Smooth muscle cell of the brain vasculature (primary cell): ENCODE measurements around the gene CRTC1.
"Not testable (repeated sequence)": the region's sequence is repeated elsewhere in the genome, so short reads cannot be mapped to it uniquely, and the experiment has no call there.

Source experiments
- DNase-seq: peaks from one replicate; pipeline ENCODE4 v3.0.0-alpha.2; 2012; ENCODE audit warnings: low read depth, low spot score

CRTC1 gene

DNA sequence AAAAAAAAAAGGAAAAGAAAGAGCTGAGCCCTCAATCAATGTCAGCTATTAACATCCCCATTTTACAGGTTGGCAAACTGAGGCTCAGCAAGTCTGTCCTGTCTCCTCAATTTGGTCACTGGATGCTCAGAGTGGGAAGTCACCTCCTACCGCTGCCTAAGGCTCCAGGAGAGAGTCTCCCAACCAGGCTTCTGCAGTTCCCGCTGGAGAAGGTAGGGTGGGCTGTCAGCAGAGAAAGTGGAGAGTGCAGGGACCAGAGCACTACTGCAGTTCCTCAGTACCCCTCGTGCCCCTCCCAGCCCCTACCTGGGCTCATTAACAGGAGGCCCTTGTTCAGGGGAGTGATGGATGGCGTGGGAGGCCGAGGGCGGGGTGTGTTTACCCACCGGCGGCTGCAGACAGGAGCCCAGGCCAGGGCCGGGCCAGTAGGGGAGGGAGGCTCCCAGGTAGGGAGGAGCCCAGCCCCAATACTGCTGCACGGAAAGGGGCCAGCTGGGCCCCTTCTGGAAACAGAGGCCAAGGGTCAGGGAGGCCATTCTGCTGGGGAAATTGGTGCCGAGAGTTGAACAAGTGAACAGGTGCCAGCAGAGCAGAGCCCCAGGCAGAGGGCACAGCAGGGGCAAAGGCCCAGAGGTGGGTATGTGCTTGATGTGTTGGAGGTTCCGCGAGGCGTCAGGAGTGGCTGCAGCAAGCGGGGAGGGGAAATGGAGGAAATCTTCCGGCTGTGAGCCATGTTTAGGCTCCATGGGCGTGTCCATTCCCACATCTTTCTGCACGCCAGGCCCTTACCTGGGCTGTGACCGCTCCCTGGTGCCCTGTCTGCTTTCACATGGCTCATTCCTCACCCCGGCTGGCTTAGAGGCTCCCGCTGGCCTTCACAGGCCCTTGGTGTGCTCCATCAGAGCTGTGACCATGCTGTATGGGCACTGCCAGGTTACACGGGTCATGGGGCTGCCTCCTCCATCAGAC lies 115.2 kb downstream of the CRTC1 start:
- DNase-seq, result no peak

DNA sequence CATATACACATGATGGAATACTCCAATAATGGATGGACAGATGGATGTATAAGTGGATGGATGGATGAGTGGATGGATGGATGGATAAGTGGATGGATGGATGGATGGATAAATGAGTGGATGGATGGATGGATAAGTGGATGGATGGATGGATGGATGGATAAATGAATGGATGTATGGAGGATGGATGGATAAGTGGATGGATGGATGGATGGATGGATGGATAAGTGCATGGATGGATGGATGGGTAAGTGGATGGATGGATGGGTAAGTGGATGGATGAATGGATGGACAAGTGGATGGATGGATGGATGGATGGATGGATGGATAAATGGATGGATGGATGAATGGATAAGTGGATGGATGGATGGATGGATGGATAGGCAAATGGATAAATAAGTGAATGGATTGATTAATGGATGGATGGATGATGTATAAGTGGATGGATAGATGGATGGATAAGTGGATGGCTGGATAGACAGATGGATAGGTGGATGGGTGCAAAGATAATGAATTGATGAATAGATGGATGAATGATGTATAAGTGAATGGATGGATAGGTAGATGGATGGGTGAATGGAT lies 116.0 kb downstream of the CRTC1 start:
- DNase-seq, result no peak

DNA sequence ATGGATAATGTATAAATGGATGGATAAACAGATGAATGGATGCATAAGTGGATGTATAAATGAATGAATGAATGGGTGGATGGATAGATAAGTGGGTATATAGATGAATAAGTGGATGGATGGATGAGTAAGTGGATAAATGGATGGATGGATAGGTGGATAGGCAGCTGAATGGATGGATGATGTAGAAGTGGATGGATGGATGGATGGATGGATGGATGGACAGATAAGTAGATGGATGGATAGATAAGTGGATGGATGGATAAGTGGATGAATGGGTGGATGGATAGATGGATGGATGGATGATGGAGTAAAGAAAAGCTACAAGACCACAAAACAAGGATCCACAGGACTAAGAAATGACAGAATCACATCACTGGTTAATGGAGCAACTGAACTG lies 116.6 kb downstream of the CRTC1 start:
- no peak for DNase-seq

DNA sequence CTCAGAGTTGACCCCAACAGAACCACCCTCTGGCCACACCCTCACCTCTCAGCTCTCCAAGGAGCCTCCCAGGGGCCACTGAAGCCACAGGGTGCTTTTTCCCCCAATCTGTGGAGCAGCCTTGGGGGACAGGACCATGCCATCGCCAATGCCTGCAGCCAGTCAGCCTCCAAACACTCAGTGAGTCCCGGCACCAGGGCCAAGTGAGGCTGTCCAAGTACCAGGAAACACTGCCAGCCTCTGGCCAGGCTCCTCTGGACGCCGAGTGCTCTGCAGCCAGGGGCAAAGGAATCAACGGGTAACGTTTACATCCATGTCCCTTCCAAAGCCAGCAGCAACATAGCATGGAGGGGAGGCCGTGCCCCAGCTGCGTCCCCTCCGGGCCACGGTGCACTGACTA lies 117.2 kb downstream of the CRTC1 start:
- DNase-seq, result no peak

DNA sequence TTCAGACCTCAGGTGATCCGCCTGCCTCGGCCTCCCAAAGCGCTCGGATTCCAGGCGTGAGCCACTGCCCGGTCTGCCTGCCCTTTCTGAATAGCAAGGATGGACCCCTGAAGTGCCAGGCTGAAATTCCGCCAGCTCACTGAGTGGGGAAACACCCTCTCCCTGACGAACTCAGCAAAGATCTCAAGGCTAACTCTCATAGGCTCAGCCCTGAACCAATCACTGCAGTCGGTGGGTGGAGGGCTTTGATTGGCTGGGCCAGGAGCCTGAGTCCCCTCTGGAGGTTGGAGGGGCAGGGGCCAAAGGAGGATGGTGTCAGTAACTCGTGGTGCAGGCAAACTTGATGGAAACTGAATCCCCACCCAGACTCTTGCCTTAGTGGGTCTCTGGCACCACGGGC lies 118.9 kb downstream of the CRTC1 start:
- DNase-seq, result no peak

DNA sequence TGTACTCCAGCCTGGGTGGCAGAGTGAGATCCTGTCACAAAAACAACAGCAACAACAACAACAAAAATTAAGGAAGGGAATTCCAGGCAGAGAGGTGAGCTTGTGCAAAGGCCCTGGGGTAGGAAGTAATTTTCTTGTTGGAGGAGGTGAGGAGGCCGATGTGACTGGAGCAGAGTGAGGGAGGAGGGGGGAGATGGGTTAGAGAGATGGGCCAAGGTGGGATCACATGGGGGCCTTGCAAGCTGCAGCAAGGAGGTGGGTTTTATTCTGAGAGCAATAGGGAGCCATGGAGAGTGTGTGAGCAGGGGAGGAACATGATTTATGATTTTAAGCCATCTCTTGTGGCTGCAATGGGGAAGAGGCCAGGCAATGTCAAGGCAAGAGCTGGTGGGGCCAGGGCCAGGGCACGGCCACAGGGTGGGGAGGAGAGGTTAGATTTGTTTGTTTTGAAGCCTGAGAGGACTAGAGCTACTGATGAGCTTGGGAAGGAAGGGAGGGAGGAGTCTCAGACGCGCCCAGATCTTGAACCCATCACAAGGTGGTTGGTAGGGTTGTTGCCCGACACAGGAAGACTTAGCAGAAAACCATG lies 120.2 kb downstream of the CRTC1 start:
- no peak for DNase-seq

DNA sequence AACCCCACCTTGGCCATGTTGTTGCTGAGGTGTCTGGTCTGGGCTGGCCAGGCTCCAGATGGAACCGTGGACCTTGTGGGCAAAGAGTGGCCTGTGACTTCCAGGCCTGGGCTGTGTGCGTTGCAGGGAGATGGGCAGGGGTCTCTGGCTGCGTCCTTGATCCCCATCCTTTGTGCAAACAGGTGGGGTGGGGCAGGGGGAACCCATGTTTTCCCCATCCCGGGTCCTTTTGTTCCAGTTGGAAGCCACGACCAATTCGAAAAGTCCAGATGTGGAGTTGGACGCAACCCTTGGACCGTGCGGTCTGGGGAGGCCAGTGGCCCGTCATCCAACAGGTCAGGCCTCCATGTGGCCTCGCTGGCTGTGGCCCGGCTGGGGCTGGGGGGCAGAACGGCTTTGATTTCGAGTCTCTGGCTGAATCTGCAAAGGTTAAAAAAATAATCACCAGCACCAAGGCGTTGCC lies 120.7 kb downstream of the CRTC1 start:
- no peak for DNase-seq

DNA sequence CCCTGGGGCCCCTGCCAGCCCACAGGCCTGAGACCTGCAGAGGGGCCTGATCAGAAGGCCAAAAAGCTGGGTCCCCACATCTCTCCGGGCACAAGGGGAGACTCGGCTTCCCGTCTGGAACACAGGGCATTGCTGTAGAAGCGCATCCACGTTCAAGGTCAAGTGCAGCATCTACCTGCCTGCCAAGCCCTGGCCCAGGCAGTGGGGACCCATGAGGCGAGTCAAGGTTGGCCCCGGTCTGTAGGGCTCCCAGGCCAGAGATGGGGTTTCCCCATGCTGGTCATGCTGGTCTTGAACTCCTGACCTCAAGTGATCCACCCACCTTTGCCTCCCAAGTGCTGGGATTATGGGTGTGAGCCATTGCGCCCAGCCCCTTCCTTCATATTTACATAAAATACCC lies 121.2 kb downstream of the CRTC1 start:
- no peak for DNase-seq

DNA sequence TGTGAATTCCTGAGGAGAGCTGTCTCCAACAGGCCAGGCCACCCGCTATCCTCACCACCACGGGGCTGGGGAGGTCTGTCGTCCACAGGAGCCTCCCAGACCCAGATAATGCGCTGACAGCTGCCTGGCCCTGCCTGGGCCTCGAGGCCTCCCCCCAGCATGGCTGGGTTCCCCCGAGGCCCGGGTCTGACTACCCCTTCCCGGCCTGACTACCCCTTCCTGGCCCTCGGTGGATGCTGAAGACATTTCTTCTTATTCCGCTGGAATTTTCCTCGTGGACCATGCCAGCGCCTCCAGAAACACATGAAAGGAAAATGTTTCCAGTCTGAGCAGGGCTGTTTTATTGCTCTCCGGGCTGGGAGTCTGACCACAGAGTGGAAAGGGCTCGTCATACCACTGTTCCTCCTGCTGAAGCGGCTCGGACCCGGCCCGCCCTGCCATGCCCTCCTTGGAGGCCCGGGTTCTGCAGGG lies 124.4 kb downstream of the CRTC1 start:
- DNase-seq, result no peak

DNA sequence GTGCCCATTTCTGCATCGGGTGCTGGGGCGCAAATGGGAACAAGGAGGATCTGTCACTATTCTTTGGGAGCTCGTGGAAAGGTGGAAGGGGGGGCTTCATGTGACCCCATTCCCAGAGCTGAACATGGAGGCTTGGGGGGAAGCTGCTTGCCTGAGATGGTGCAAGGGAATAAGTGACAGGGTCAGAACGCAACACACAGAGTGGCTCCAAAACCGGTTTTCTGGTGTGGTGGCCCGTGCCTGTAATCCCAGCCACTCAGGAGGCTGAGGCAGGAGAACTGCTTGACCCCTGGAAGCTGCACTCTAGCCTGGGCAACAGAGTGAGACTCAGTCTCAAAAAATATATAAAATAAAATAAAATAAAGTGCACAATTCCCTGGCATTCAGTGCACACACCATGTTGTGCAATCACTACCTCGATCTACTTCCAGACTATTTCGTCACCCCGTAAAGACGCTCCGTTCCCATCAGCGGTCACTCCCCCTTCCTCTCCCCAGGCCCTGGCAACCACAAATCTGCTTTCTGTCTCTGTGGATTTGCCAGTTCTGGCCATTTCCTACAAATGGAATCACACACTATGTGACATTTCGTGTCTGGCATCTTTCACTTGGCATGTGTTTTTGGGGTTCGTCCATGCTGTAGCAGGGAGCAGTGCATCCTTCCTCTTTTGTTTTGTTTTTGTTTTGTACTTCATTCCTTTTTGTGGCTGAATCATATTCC lies 125.8 kb downstream of the CRTC1 start:
- no peak for DNase-seq

DNA sequence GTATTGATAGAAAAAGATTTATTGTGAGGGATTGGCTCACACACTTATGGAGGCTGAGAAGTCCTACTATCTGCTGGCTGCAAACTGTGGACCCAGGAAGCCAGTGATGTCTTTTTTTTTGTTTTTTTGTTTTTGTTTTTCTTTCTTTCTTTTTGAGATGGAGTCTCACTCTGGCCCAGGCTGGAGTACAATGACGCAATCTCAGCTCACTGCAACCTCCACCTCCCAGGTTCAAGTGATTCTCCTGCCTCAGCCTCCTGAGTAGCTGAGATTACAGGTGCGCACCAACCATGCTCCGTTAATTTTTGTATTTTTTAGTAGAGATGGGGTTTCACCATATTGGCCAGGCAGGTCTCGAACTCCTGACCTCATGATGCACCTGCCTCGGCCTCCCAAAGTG lies 128.2 kb downstream of the CRTC1 start:
- not testable (repeated sequence) for DNase-seq

DNA sequence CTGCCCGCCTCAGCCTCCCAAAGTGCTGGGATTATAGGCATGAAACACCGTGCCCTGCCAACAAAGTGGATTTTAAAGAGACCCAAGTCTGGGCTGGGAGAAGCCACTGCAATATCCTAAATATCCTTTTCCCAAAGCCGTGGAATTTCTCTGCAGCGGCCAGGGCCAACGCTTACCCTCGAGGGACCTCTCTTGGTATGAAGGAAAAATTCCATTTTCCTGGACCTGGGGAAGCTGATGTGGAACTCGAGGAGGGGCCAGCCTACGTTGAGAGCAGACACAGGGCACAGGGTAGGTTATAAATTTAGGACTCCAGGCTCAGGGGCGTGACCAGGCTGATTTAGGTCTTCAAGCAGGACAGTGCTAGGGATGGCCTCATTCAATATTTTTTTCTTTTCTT lies 130.6 kb downstream of the CRTC1 start:
- no peak for DNase-seq

DNA sequence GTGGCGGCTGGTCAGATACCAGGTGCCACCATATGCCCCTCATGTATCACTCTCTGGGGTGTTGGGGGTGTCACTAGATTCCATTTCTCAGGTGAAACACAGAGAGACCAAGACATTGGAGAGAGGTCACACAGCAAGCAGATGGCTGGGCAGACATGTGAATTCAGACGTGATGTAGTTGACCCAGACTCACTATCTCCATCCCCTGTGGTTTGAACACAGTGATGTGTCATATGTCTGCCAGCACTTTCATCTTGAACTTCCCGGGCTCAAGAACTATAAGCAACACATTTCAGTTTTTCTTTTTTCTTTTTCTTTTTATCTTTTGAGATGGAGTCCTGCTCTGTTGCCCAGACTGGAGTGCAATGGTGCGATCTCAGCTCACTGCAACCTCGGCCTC lies 132.2 kb downstream of the CRTC1 start:
- no peak for DNase-seq

DNA sequence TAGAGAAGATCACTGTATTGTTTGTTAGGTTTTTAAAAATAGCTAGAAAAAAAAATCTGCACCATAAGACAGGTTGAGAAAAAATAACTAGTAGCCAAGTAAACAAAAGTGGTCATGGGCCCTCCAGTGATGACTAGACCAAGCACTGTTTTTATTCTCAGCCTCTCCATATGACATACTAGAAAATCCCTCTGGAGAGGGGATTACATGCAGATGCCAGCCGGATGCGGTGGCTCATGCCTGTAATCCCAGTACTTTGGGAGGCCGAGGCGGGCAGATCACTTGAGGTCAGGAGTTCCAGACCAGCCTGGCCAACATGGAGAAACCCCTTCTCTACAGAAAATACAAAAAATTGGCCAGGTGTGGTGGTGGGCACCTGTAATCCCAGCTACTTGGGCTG lies 133.2 kb downstream of the CRTC1 start:
- DNase-seq, result not testable (repeated sequence)

DNA sequence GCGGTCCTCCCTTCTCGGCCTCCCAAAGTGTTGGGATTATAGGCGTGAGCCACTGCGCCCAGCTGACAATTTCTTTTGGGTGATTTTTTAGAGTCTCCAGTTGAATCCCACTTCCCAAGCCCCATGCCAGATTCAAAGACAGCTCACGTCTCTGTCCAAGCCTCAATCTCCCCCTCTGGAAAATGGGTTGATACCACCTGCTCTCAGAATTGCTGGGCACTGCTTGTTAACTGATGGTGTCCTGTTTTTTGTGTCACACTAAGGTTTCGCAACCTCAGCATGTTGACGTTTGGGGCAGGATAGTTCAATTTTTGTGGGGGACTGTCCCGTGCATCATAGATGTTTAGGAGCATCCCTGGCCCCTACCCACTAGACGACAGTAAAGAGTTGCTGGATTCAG lies 134.1 kb downstream of the CRTC1 start:
- DNase-seq, result no peak

DNA sequence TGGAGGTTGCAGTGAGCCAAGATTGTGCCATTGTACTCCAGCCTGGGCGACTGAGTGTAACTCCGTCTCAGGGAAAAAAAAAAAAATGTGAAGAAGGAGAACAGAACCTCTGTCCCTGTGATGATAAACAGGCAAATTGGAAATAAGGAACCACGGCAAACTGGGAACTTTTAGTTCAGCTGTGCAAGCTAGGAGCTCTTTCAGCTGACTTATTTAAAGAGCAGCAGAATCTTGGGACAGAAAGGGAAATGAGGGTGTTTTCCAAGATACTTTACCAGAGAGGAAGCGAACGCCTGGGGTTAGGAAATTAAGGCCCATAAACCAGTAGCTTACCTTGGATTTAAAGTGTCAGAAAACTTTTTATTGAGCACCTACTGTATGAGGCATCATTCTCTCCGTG lies 145.3 kb downstream of the CRTC1 start:
- DNase-seq, result no peak

DNA sequence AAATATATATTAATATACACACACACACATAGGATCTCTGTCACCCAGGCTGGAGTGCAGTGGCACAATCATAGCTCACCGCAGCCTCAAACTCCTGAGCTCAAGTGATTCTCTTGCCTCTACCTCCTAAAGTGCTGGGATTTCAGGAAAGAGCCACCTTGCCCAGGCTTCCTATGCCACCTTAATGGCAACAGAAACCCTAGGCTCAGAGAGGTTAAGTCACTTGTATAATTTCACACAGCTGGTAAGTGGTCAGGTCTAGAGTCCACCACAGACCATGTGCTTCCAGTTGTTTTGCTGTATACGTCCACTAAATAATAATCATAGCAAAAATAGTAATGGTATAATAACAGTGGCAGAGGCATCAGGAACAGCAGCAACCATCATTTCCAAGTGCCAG lies 147.0 kb downstream of the CRTC1 start:
- no peak for DNase-seq

DNA sequence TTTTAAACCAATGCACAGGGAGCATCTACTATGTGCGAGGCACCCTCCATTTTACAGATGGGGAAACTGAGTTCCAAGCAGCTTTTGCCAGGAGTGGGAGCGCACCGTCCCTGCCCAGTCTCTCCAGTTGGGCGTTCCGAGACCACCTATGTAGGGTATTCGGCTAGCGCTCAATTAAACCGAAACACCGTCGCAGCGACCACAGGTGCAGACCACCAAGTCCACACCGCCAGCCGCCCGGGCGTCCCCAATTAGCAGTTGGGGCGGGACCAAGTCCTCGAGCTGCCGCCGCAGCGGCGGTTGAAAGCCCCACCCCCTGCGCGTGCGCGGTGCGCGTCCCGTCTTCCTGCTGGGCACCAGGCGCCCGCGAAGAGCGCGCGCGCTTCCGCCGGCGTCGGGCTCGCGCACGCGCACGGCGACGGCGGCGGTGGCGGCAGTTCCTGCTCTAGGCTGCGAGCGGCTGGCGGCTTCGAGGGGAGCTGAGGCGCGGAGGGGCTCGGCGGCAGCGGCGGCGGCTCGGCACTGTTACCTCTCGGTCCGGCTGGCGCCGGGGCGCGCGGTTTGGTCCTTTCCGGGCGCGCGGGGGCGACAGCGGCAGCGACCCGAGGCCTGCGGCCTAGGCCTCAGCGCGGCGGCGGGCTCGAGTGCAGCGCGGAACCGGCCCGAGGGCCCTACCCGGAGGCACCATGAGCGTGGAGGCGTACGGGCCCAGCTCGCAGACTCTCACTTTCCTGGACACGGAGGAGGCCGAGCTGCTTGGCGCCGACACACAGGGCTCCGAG lies 148.2 kb downstream of the CRTC1 start, which contains the start of gene UPF1:
Gene UPF1 (plus strand): TSS at position 436 of the 782 bp plus-strand sequence. CDS start 251 bp downstream, at position 687.
- peak; percentile 60 for DNase-seq
